Brain microvascular endothelial cell (primary cell): ENCODE results near the gene MAEA.

ENCODE experiments used
- DNase-seq: peaks from one replicate; pipeline ENCODE4 v3.0.0-alpha.2; 2020
- H3K27ac ChIP-seq: fragments of 250-450 bp; sonication (Bioruptor Pico); 2 replicates; pipeline ENCODE4 v1.5.1; 2020; ENCODE audit warnings: mild to moderate bottlenecking, moderate library complexity
- H3K27me3 ChIP-seq: fragments of 250-450 bp; sonication (Bioruptor Pico); replicated peaks from 2 replicates; pipeline ENCODE4 v1.5.1; 2020; ENCODE audit warnings: mild to moderate bottlenecking
- H3K36me3 ChIP-seq: fragments of 250-450 bp; sonication (Bioruptor Pico); replicated peaks from 2 replicates; pipeline ENCODE4 v1.5.1; 2020; ENCODE audit warnings: mild to moderate bottlenecking
- H3K4me3 ChIP-seq: 2 replicates; pipeline ENCODE4 v1.5.1; 2011; ENCODE audit warnings: low read depth, mild to moderate bottlenecking, control low read depth, low read length, moderate library complexity
- in situ Hi-C: cut with HindIII; loops from 2 replicates; pipeline ENCODE4 v1.10.0; 2017; ENCODE audit warnings: low sequenced_read_pairs, low pct_ligation_motif_present
- TF ChIP-seq, protein P1 (sequence below): IDR thresholded peaks from 2 replicates; pipeline ENCODE4 v1.5.1; 2011; ENCODE audit warnings: low read depth, mild to moderate bottlenecking, moderate library complexity, low read length, control low read depth, inconsistent platforms; ENCODE audit errors: missing control alignments

MAEA gene

GRCh38 chr4:1299301-1299860 lies 9.7 kb downstream of the MAEA start:
- in situ Hi-C loops: no loop called here
- no peak overlapping the region for H3K4me3 ChIP-seq
- H3K27me3 ChIP-seq: no peaks in the 10 kb centered on the region
- H3K36me3 ChIP-seq: peaks cover 24% of the 10 kb centered on the region
- DNase-seq: no peak
- TF ChIP-seq, protein P1, sequence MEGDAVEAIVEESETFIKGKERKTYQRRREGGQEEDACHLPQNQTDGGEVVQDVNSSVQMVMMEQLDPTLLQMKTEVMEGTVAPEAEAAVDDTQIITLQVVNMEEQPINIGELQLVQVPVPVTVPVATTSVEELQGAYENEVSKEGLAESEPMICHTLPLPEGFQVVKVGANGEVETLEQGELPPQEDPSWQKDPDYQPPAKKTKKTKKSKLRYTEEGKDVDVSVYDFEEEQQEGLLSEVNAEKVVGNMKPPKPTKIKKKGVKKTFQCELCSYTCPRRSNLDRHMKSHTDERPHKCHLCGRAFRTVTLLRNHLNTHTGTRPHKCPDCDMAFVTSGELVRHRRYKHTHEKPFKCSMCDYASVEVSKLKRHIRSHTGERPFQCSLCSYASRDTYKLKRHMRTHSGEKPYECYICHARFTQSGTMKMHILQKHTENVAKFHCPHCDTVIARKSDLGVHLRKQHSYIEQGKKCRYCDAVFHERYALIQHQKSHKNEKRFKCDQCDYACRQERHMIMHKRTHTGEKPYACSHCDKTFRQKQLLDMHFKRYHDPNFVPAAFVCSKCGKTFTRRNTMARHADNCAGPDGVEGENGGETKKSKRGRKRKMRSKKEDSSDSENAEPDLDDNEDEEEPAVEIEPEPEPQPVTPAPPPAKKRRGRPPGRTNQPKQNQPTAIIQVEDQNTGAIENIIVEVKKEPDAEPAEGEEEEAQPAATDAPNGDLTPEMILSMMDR: no peak
- no peak overlapping the region for H3K27ac ChIP-seq

GRCh38 chr4:1300466-1301455 lies 11.1 kb downstream of the MAEA start:
- no peak overlapping the region for H3K27ac ChIP-seq
- peaks cover 24% of the 10 kb centered on the region for H3K36me3 ChIP-seq
- TF ChIP-seq, protein P1: no peak

DNA sequence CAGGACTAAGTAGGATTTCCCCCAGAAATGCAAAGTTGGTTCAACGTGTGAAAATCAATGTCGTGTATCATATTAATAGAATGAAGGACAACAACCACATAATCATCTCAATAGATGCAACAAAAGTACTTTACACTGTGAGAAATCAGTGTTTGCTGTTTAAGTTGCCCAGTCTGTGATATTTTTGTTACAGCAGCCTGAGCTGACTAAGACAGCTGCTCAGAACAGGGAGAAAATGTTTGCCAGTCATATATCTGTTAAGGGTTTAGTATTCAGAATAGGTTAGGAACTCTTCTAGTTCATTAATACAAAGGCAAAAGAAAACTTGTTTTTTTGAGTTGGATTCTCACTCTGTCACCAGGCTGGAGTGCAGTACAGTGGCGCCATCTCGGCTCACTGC lies 12.5 kb downstream of the MAEA start:
- TF ChIP-seq, protein P1: no peak
- Histone ChIP-seq H3K36me3 (peaks cover 24% of the 10 kb centered on the region), H3K27me3 (no peaks in the 10 kb centered on the region), H3K4me3 (no peak overlapping the region), H3K27ac (no peak overlapping the region)
- in situ Hi-C loops: no loop called here
- no peak for DNase-seq

More at GRCh38 chr4:1300466-1301455, 11.1 kb downstream of the MAEA start:
- H3K4me3 ChIP-seq: no peak overlapping the region
- no peaks in the 10 kb centered on the region for H3K27me3 ChIP-seq
- peak; percentile 26 for DNase-seq
- in situ Hi-C loops: no loop called here

DNA sequence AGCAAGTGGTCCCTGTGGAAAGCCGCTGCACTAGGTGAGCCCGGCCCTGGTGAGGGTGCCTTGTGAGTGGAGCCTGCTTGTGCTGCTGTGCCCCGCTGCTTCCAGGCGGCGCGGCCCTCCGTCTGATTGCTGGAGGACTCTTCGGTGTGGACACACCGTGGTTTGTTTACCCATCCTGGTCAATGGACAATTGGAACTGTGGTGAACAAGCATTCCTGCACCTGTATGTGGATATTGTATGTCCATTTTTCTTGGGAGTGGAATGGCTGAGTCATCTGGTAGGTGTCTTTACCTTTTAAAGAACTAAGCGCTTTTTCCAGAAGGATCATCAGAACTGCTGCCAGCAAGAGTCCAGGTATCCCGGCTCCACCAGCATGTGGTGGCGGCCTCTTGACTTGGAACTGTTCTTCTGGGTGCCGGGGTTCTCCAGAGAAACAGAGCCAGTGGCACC lies 15.6 kb downstream of the MAEA start:
- TF ChIP-seq, protein P1: no peak
- Histone ChIP-seq H3K27me3 (no peaks in the 10 kb centered on the region), H3K36me3 (peaks cover 8% of the 10 kb centered on the region), H3K27ac (no peak overlapping the region), H3K4me3 (no peak overlapping the region)
- in situ Hi-C loops: no loop called here
- no peak for DNase-seq

GRCh38 chr4:1305781-1306455 lies 16.2 kb downstream of the MAEA start:
- no peak overlapping the region for H3K4me3 ChIP-seq
- in situ Hi-C loops: no loop called here
- TF ChIP-seq, protein P1: no peak
- H3K36me3 ChIP-seq: peaks cover 1% of the 10 kb centered on the region
- H3K27me3 ChIP-seq: no peaks in the 10 kb centered on the region
- no peak overlapping the region for H3K27ac ChIP-seq
- DNase-seq: no peak
